GM12878 (cell line): Measurements from ENCODE around the gene ADAR. TPM values are rescaled to one million over a fixed set of nuclear protein-coding genes. Genes with fewer than 3 reads are reported as not detected.

Experiments
- ATAC-seq: fragments of 200-7000 bp; cut with Tn5 transposase; 3 replicates; pipeline ENCODE4 v1.9.1; 2020; ENCODE audit warnings: mild to moderate bottlenecking, moderate library complexity
- BruUV-seq: library from RNA; stranded (reverse); fragments of 400-500 nt; replicated peaks from 2 replicates; lab custom pipeline; 2021; lab: Mats Ljungman, UMichigan
- CTCF ChIA-PET: fragments of 300-600 bp; sonication (Branson Sonifier 250); formaldehyde crosslinking; extraction: SDS; loops from one replicate; lab custom pipeline; 2021; ENCODE audit warnings: inconsistent platforms; lab: Yijun Ruan, JAX
- POLR2A ChIA-PET: fragments of 350-600 bp; formaldehyde crosslinking; extraction: SDS; loops from one replicate; lab custom pipeline; 2021; ENCODE audit warnings: inconsistent platforms; lab: Charles Lee
- RAD21 ChIA-PET: fragments of 300-600 bp; sonication (Branson Sonifier 250); formaldehyde crosslinking; loops from one replicate; lab custom pipeline; 2023; ENCODE audit warnings: antibody characterized with exemption; ENCODE audit not compliant: unreplicated experiment; lab: Charles Lee
- SMC1A ChIA-PET: fragments of 300-600 bp; sonication (Branson Sonifier 250); formaldehyde crosslinking; loops from one replicate; lab custom pipeline; 2023; ENCODE audit not compliant: unreplicated experiment, uncharacterized antibody; lab: Charles Lee
- DNase-seq: peaks from one replicate; pipeline ENCODE4 v3.0.0-alpha.2; 2011; ENCODE audit warnings: low read depth, low spot score
- FAIRE-seq: peaks from 3 replicates; lab custom pipeline; 2011; peaks lifted over from hg19 to GRCh38; lab: Jason Lieb, UNC
- H2AFZ ChIP-seq: 2 replicates; pipeline ENCODE4 v1.6.0; 2011; ENCODE audit warnings: low read depth, low read length, control low read depth; ENCODE audit not compliant: control insufficient read depth
- H3K27ac ChIP-seq: 2 replicates; pipeline ENCODE4 v1.5.1; 2011; ENCODE audit warnings: control low read depth; ENCODE audit not compliant: control insufficient read depth, insufficient read depth
- H3K27me3 ChIP-seq, 2 experiments: replicated peaks in 1 of 2; 2 replicates each; pipeline versions ENCODE4 v1.6.0 to v1.6.1; 2011; ENCODE audit warnings: low read length in 1 of 2; ENCODE audit not compliant: control insufficient read depth in 2 of 2, insufficient read depth in 2 of 2
- H3K36me3 ChIP-seq, 2 experiments: 2 replicates each; pipeline ENCODE4 v1.5.1; 2011; ENCODE audit warnings: low read length in 1 of 2; ENCODE audit not compliant: control insufficient read depth in 2 of 2, insufficient read depth in 2 of 2
- H3K4me1 ChIP-seq: 2 replicates; pipeline ENCODE4 v1.6.1; 2011; ENCODE audit warnings: mild to moderate bottlenecking, low read length, moderate library complexity, mixed read lengths; ENCODE audit not compliant: control insufficient read depth, insufficient read depth
- H3K4me2 ChIP-seq: 2 replicates; pipeline ENCODE4 v1.6.0; 2011; ENCODE audit warnings: control low read depth; ENCODE audit not compliant: control insufficient read depth, insufficient read depth
- H3K4me3 ChIP-seq: fragments of 200-600 bp; sonication (generic); 2 replicates; pipeline ENCODE4 v1.5.1; 2016
- H3K79me2 ChIP-seq: 2 replicates; pipeline ENCODE4 v1.6.0; 2011; ENCODE audit warnings: low read length; ENCODE audit not compliant: control insufficient read depth, insufficient read depth
- H3K9ac ChIP-seq: 2 replicates; pipeline ENCODE4 v1.8.0; 2011; ENCODE audit warnings: low read length, control low read depth, mixed read lengths; ENCODE audit not compliant: control insufficient read depth, insufficient read depth
- H3K9me3 ChIP-seq: replicated peaks from 3 replicates; pipeline ENCODE4 v1.5.1; 2011; ENCODE audit warnings: mild to moderate bottlenecking, low read length; ENCODE audit not compliant: control insufficient read depth, insufficient read depth
- H4K20me1 ChIP-seq: 2 replicates; pipeline ENCODE4 v1.6.0; 2011; ENCODE audit not compliant: control insufficient read depth, insufficient read depth
- DPF2 ChIP-seq: fragments of 450-650 bp; IDR thresholded peaks from 2 replicates; pipeline ENCODE4 v1.6.1; 2017; ENCODE audit warnings: mild to moderate bottlenecking
- EED ChIP-seq: sonication (generic); IDR thresholded peaks from 2 replicates; pipeline ENCODE4 v1.6.1; 2016; ENCODE audit warnings: antibody characterized with exemption, low read depth
- POLR2A ChIP-seq: IDR thresholded peaks from 2 replicates; pipeline ENCODE4 v1.6.1; 2011; ENCODE audit warnings: low read depth, mild to moderate bottlenecking, low read length
- POLR2AphosphoS2 ChIP-seq: IDR thresholded peaks from 2 replicates; pipeline ENCODE4 v1.6.1; 2011; ENCODE audit warnings: low read depth, mild to moderate bottlenecking, low read length, improper control_type of control experiment, moderate library complexity
- POLR2AphosphoS5 ChIP-seq: IDR thresholded peaks from 2 replicates; pipeline ENCODE4 v1.6.1; 2011; ENCODE audit warnings: mild to moderate bottlenecking, low read length, inconsistent platforms
- SP1 ChIP-seq: IDR thresholded peaks from one replicate; pipeline ENCODE4 v1.6.1; 2011; ENCODE audit warnings: low read depth, low read length
- WRNIP1 ChIP-seq: IDR thresholded peaks from 2 replicates; pipeline ENCODE4 v1.6.1; 2011; ENCODE audit warnings: low read depth, low read length, improper control_type of control experiment, borderline replicate concordance
- WGBS: methylation state at CpG from one replicate; pipeline ENCODE4 v1.1.6; 2016; ENCODE audit warnings: low lambda C conversion rate; ENCODE audit not compliant: insufficient replicate concordance, insufficient coverage; ENCODE audit errors: missing lambda C conversion rate; 5-methylcytosine and 5-hydroxymethylcytosine counted together
- in situ Hi-C: fragments of 300-500 bp; cut with MboI; formaldehyde crosslinking; loops from 9 replicates; pipeline ENCODE4 v1.14.3; 2018; ENCODE audit warnings: mixed read lengths
- intact Hi-C: fragments of 100-400 bp; cut with micrococcal nuclease; formaldehyde crosslinking; loops from one replicate; pipeline ENCODE4 v1.14.2; 2022; ENCODE audit not compliant: unreplicated experiment
- polyA plus RNA-seq, 11 experiments: library from polyadenylated mRNA; depleted of rRNA in 4 of 11; unstranded in 6 of 11; stranded (reverse) in 5 of 11; fragments of >200 nt; fragmentation: Nextera tagmentation in 4 of 11; fragmentation: Illumina TruSeq in 1 of 11; extraction: Ambion mirVana in 4 of 11; extraction: Trizol in 1 of 11; gene quantifications; 1 replicate in 1 of 11; 2 replicates in 10 of 11; pipeline versions ENCODE4 v1.2.1 to v1.2.3, GENCODE V29; 2011 to 2016; ENCODE audit warnings: inconsistent platforms in 2 of 11, missing spikeins in 2 of 11, low read depth in 1 of 11
- total RNA-seq, 4 experiments: library from RNA; depleted of rRNA in 3 of 4; stranded (reverse); fragments of >200 nt in 3 of 4; fragmentation: Illumina TruSeq in 1 of 4; extraction: Trizol in 1 of 4; gene quantifications; 2 replicates each; pipeline versions ENCODE4 v1.2.1 to v1.2.3, GENCODE V29; 2013 to 2021
- TF ChIP-seq, protein P1 (sequence below): fragments of 450-650 bp; IDR thresholded peaks from 2 replicates; pipeline ENCODE4 v1.6.1; 2017; ENCODE audit warnings: mild to moderate bottlenecking

Gene ADAR
- total and polyA plus RNA-seq, 10 of the 15 experiments (the other 5 are each of a cell fraction or from before 2014, with no cell fraction given) = 55.5 to 413 (median 176) TPM

DNA sequence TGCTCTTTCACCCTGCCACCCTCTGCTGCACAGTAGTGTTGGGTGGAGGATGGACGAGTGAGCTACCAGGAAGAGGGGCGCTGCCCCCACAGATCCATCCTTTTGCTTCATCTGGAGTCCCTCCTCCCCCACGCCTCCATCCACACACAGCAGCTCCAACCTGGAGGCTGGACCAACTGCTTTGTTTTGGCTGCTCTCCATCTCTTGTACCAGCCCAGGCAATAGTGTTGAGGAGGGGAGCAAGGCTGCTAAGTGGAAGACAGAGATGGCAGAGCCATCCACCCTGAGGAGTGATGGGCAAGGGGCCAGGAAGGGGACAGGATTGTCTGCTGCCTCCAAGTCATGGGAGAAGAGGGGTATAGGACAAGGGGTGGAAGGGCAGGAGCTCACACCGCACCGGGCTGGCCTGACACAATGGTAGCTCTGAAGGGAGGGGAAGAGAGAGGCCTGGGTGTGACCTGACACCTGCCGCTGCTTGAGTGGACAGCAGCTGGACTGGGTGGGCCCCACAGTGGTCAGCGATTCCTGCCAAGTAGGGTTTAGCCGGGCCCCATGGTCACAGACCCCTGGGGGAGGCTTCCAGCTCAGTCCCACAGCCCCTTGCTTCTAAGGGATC lies 31.9 kb downstream of the ADAR start:
- no peaks in the 10 kb centered on the region for H4K20me1 ChIP-seq
- FAIRE-seq = no peak
- H3K27me3 ChIP-seq = no peaks in the 10 kb centered on the region
- TF ChIP-seq, protein P1, sequence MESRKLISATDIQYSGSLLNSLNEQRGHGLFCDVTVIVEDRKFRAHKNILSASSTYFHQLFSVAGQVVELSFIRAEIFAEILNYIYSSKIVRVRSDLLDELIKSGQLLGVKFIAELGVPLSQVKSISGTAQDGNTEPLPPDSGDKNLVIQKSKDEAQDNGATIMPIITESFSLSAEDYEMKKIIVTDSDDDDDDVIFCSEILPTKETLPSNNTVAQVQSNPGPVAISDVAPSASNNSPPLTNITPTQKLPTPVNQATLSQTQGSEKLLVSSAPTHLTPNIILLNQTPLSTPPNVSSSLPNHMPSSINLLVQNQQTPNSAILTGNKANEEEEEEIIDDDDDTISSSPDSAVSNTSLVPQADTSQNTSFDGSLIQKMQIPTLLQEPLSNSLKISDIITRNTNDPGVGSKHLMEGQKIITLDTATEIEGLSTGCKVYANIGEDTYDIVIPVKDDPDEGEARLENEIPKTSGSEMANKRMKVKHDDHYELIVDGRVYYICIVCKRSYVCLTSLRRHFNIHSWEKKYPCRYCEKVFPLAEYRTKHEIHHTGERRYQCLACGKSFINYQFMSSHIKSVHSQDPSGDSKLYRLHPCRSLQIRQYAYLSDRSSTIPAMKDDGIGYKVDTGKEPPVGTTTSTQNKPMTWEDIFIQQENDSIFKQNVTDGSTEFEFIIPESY = no peak
- TF ChIP-seq DPF2 = no peak
- TF ChIP-seq WRNIP1 = no peak
- TF ChIP-seq POLR2A = peak; percentile 64
- peak; percentile 49; the same call in 1 of the 2 replicates for TF ChIP-seq POLR2AphosphoS5
- no peak for TF ChIP-seq EED
- no peak for TF ChIP-seq SP1
- TF ChIP-seq POLR2AphosphoS2 = peak; percentile 76
- TF ChIP-seq, all 136 proteins: peak for 3
- no peak for ATAC-seq
- H3K4me1 ChIP-seq = no peaks in the 10 kb centered on the region
- 83% methylated on average over 8 of the region's 8 CpGs for WGBS
- no peak overlapping the region for H3K9ac ChIP-seq
- peaks cover 7 to 13% of the 10 kb centered on the region in 2 experiments for H3K36me3 ChIP-seq
- ChIA-PET CTCF (interaction anchor here (0.7 to 4.8 kb wide), 2 partner anchors 10 to 16 kb away, joined by 3 to 23 read pairs; no protein-coding TSS in a partner anchor), RAD21 (no interaction called here), SMC1A (interaction anchor here (0.6 to 2.3 kb wide), 3 partner anchors 17 to 115 kb away, joined by 3 to 9 read pairs (median 8); no protein-coding TSS in a partner anchor), POLR2A (no interaction called here)
- H3K4me2 ChIP-seq = no peak overlapping the region
- no peak overlapping the region for H3K4me3 ChIP-seq
- no TSS peak for BruUV-seq
- in situ Hi-C loops (no loop called here), intact Hi-C loops (no loop called here)
- H2AFZ ChIP-seq = no peak overlapping the region
- H3K27ac ChIP-seq = no peak overlapping the region
- H3K9me3 ChIP-seq = no peaks in the 10 kb centered on the region
- DNase-seq = no peak
- H3K79me2 ChIP-seq = no peaks in the 10 kb centered on the region
